Ovary (tissue), 9 donors: ENCODE results near the gene GABRR2. TPM values are rescaled to one million over a fixed set of nuclear protein-coding genes. Genes with fewer than 3 reads are reported as not detected.

Experiments used
- DNase-seq, 5 donors: peaks; one replicate each; pipeline ENCODE4 v3.0.0-alpha.2; 2019 to 2020
- H3K27ac ChIP-seq, 2 donors: fragments of 200-600 bp; one replicate each; pipeline versions ENCODE4 v1.5.1 to v1.8.0; 2019 to 2022
- H3K27me3 ChIP-seq: fragments of 200-600 bp; one replicate; pipeline ENCODE4 v1.8.0; 2022
- H3K36me3 ChIP-seq: fragments of 200-600 bp; sonication (generic); one replicate; pipeline ENCODE4 v1.5.1; 2019
- H3K4me1 ChIP-seq: one replicate; pipeline ENCODE4 v1.8.1; 2013; ENCODE audit warnings: mild to moderate bottlenecking, moderate library complexity; ENCODE audit not compliant: insufficient read depth
- H3K4me3 ChIP-seq: fragments of 200-600 bp; sonication (generic); one replicate; pipeline ENCODE4 v1.5.1; 2017
- H3K9me3 ChIP-seq, 2 donors: fragments of 200-600 bp in 1 of 2; sonication (generic) in 1 of 2; one replicate each; pipeline versions ENCODE4 v1.5.1 to v1.8.1; 2013 to 2019; ENCODE audit warnings: mild to moderate bottlenecking in 1 of 2, moderate library complexity in 1 of 2
- CTCF ChIP-seq, 3 donors: fragments of 450-650 bp in 2 of 3; fragments of 200-600 bp in 1 of 3; IDR thresholded peaks; one replicate each; pipeline versions ENCODE4 v1.5.1 to v1.8.0; 2016 to 2022; ENCODE audit warnings: antibody characterized with exemption in 3 of 3, mild to moderate bottlenecking in 1 of 3
- EP300 ChIP-seq: sonication (generic); formaldehyde crosslinking; IDR thresholded peaks from one replicate; pipeline ENCODE4 v1.6.1; 2017; ENCODE audit warnings: antibody characterized with exemption
- POLR2A ChIP-seq: fragments of 450-650 bp; IDR thresholded peaks from one replicate; pipeline ENCODE4 v1.6.1; 2017; ENCODE audit warnings: antibody characterized with exemption, mild to moderate bottlenecking, moderate library complexity
- WGBS, 3 donors: extraction: QIAGEN DNeasy Blood & Tissue Kit in 1 of 3; methylation state at CpG; one replicate each; pipeline versions ENCODE4 v1.1.5 to v1.1.7; 2013 to 2017; 5-methylcytosine and 5-hydroxymethylcytosine counted together
- intact Hi-C, 4 donors: fragments of 100-400 bp; cut with DNase I; formaldehyde crosslinking; loops; one replicate each; pipeline versions ENCODE4 v1.11.0 to v1.15.1; 2022 to 2023
- polyA plus RNA-seq, 2 donors: library from polyadenylated mRNA; stranded (reverse); fragments of 200-250 nt in 1 of 2; fragments of 350-450 nt in 1 of 2; fragmentation: Illumina TruSeq in 1 of 2; extraction: RNeasy Lipid Tissue Mini Kit (QIAGEN cat#74804) in 1 of 2; gene quantifications; one replicate each; pipeline ENCODE4 v1.2.3, GENCODE V29; 2013 to 2014
- total RNA-seq, 7 donors: library from RNA; depleted of rRNA in 2 of 7; stranded (reverse); fragments of >200 nt in 2 of 7; fragmentation: NEBNext Ultra II Directional in 3 of 7; extraction: Animal tissue kit (Norgen Biotek cat#: 25700) in 3 of 7; gene quantifications; one replicate each; pipeline versions ENCODE4 v1.1.0 to v1.2.4, GENCODE V29; 2016 to 2023
- donor health status: DM: no; HTN: no; CAD: no; lungs with moderate emphysema.
- donor health status: DM: no; HTN: no; CAD: no.
- donor health status: Bipolar disorder and iron deficiency.
- donor health status: DM: yes; HTN: yes; CAD: no.
- donor health status: DM: no; HTN: no; CAD: no.
- donor health status: DM: yes; HTN: yes; CAD: no.

The GABRR2 gene
- total and polyA plus RNA-seq, 9 donors, result 0.24 to 1.1 (median 0.52) TPM; not detected in 1

- H3K27me3 ChIP-seq, result no peaks in the 10 kb centered on the region
- no peak for TF ChIP-seq CTCF (IDR thresholded peaks at IDR 0.05)
- no peak for TF ChIP-seq POLR2A
- TF ChIP-seq EP300, result no peak
- no peaks in the 10 kb centered on the region for H3K9me3 ChIP-seq
- H3K4me3 ChIP-seq, result no peak overlapping the region
- WGBS, 3 donors, result 62 to 88% (median 86%) methylated on average over 3 of the region's 3 CpGs
- DNase-seq, result no peak
- no peaks in the 10 kb centered on the region for H3K36me3 ChIP-seq
- intact Hi-C loops, result no loop called here
- H3K27ac ChIP-seq, result no peak overlapping the region
- H3K4me1 ChIP-seq, result no peaks in the 10 kb centered on the region
Observed at GRCh38 chr6:89323511-89323971, 8.4 kb upstream of the GABRR2 start.

GRCh38 chr6:89321131-89321970 is 6.3 kb upstream of the GABRR2 start:
- H3K9me3 ChIP-seq, result no peaks in the 10 kb centered on the region
- H3K4me1 ChIP-seq, result no peaks in the 10 kb centered on the region
- H3K27ac ChIP-seq, result no peak overlapping the region
- DNase-seq, result no peak
- intact Hi-C loops, result no loop called here
- WGBS, 3 donors, result 82 to 88% (median 84%) methylated on average over 9 of the region's 9 CpGs
- H3K4me3 ChIP-seq, result no peak overlapping the region
- no peaks in the 10 kb centered on the region for H3K27me3 ChIP-seq
- TF ChIP-seq POLR2A, result no peak
- no peak for TF ChIP-seq EP300
- TF ChIP-seq CTCF (IDR thresholded peaks at IDR 0.05), result no peak
- H3K36me3 ChIP-seq, result no peaks in the 10 kb centered on the region

- WGBS, 3 donors, result 87 to 93% (median 90%) methylated on average over 6 of the region's 6 CpGs
Observed at GRCh38 chr6:89320012-89320559, 5.0 kb upstream of the GABRR2 start.

GRCh38 chr6:89317067-89317466 is 2.0 kb upstream of the GABRR2 start:
- Histone ChIP-seq H3K27me3 (no peaks in the 10 kb centered on the region), H3K4me3 (no peak overlapping the region), H3K4me1 (no peaks in the 10 kb centered on the region), H3K36me3 (no peaks in the 10 kb centered on the region), H3K27ac (no peak overlapping the region), H3K9me3 (no peaks in the 10 kb centered on the region)
- intact Hi-C loops, result loop anchor here in 1 of 4 donors (10.0 kb wide), 1 partner anchor 48 kb away; no protein-coding TSS in a partner anchor
- TF ChIP-seq CTCF (IDR thresholded peaks at IDR 0.05) (no peak), POLR2A (no peak), EP300 (no peak)
- no peak for DNase-seq

More at GRCh38 chr6:89320012-89320559, 5.0 kb upstream of the GABRR2 start:
- H3K27me3 ChIP-seq, result no peaks in the 10 kb centered on the region
- H3K36me3 ChIP-seq, result no peaks in the 10 kb centered on the region
- DNase-seq, result no peak
- H3K27ac ChIP-seq, result no peak overlapping the region
- no peak for TF ChIP-seq POLR2A
- TF ChIP-seq EP300, result no peak
- no peak for TF ChIP-seq CTCF (IDR thresholded peaks at IDR 0.05)
- no peaks in the 10 kb centered on the region for H3K9me3 ChIP-seq
- intact Hi-C loops, result no loop called here
- H3K4me1 ChIP-seq, result no peaks in the 10 kb centered on the region
- H3K4me3 ChIP-seq, result no peak overlapping the region
